Uterus (tissue), 4 donors: ENCODE data around the gene RNF115. TPM values are rescaled to one million over a fixed set of nuclear protein-coding genes. Genes with fewer than 3 reads are reported as not detected.

Experiments used
- DNase-seq, 2 donors: peaks; one replicate each; pipeline ENCODE4 v3.0.0-alpha.2; 2019 to 2020
- H3K27ac ChIP-seq, 2 donors: fragments of 200-600 bp; sonication (generic); 1 replicate in 1 of 2; 2 replicates in 1 of 2; pipeline ENCODE4 v1.5.1; 2016 to 2018
- H3K27me3 ChIP-seq, 2 donors: fragments of 200-600 bp; sonication (generic); one replicate each; pipeline ENCODE4 v1.5.1; 2018 to 2019; ENCODE audit warnings: control low read depth in 1 of 2
- H3K36me3 ChIP-seq, 2 donors: fragments of 200-600 bp; sonication (generic); one replicate each; pipeline ENCODE4 v1.5.1; 2019; ENCODE audit warnings: control low read depth in 1 of 2
- H3K4me1 ChIP-seq, 2 donors: fragments of 200-600 bp; sonication (generic); one replicate each; pipeline ENCODE4 v1.5.1; 2018 to 2019; ENCODE audit warnings: control low read depth in 1 of 2
- H3K4me3 ChIP-seq, 2 donors: fragments of 200-600 bp; sonication (generic); 1 replicate in 1 of 2; 2 replicates in 1 of 2; pipeline ENCODE4 v1.5.1; 2018 to 2019; ENCODE audit warnings: mild to moderate bottlenecking in 1 of 2
- H3K9me3 ChIP-seq, 2 donors: fragments of 200-600 bp; sonication (generic); one replicate each; pipeline ENCODE4 v1.5.1; 2019; ENCODE audit warnings: control low read depth in 1 of 2
- POLR2A ChIP-seq, 2 donors: fragments of 450-650 bp; IDR thresholded peaks; one replicate each; pipeline ENCODE4 v1.6.1; 2016; ENCODE audit warnings: antibody characterized with exemption in 2 of 2, mild to moderate bottlenecking in 1 of 2, moderate library complexity in 1 of 2
- intact Hi-C: fragments of 100-400 bp; cut with DNase I; formaldehyde crosslinking; loops from one replicate; pipeline ENCODE4 v1.15.1; 2023; ENCODE audit warnings: low total_unique reads
- microRNA-seq: library from miRNA; unstranded; fragments of <30 nt; microRNA quantifications from one replicate; pipeline ENCODE4, GENCODE V29; 2016; ENCODE audit warnings: borderline microRNAs expressed, borderline replicate concordance
- small RNA-seq: library from RNA; depleted of rRNA; stranded (forward); fragments of <200 nt; gene quantifications from one replicate; pipeline ENCODE3, GENCODE V24; 2016
- total RNA-seq, 4 donors: library from RNA; depleted of rRNA in 3 of 4; stranded (reverse); fragments of >200 nt in 3 of 4; gene quantifications; one replicate each; pipeline versions ENCODE4 v1.1.0 to v1.2.4, GENCODE V29; 2014 to 2023
- TF ChIP-seq, protein P1 (sequence below), 4 experiments: fragments of 200-600 bp in 2 of 4; fragments of 450-650 bp in 2 of 4; sonication (generic) in 2 of 4; IDR thresholded peaks; one replicate each; pipeline ENCODE4 v1.5.1; 2016 to 2019; ENCODE audit warnings: antibody characterized with exemption in 4 of 4, mild to moderate bottlenecking in 2 of 4, moderate library complexity in 1 of 4
- donor health status: DM: yes; HTN: yes; CAD: no.

The RNF115 gene
- total RNA-seq, 4 donors from 2014 or later = 18.8 to 33.4 (median 27.8) TPM

DNA sequence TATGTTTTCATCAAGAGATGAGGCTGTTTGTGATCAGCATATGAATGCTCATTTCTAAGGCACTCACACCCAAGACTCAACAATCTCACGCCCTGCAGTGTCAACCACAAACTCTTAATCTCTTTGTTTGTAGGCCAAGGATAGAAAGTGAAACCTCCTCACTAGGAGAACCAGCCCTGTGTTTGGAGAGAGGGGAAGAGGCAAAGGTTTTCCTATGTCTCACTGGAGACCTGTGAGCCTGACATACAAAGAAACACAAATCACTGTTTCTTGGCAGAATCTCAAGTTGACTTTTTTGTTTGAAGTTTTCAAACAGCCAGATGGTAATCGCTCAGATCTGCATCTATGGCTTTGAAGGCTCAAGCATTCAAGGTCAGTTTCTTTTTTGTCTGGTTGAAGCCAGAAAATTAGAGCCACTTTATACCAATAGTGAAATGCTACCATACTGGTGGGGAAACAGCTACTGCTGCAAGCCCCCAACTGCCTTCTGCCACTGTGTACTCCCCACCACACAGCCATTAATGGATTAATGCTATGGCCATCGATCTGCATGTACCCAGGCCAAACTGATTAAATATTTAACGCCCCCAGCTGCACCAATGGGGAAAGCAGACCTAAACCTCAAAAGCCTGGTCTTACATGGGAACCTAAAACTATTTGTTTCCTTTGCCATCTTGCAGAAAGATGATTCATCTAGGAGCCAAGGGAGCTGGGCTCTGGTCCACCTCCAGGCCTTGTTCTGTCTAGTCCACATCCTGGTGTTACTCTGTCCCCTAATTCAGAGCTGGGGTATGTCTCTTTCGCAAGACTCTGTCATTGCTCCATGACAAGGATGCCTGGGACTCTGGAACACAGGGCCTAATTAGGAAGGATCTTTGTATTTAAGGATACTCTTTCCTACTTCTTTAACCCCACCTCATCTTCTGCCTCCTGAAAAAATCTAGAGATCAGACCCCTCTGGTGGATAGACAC is 133.0 kb downstream of the RNF115 start:
- Histone ChIP-seq H3K27me3 (no peaks in the 10 kb centered on the region), H3K4me1 (no peaks in the 10 kb centered on the region), H3K4me3 (no peak overlapping the region), H3K36me3 (no peaks in the 10 kb centered on the region), H3K27ac (no peak overlapping the region), H3K9me3 (no peaks in the 10 kb centered on the region)
- intact Hi-C loops = no loop called here
- DNase-seq = no peak
- TF ChIP-seq, protein P1, sequence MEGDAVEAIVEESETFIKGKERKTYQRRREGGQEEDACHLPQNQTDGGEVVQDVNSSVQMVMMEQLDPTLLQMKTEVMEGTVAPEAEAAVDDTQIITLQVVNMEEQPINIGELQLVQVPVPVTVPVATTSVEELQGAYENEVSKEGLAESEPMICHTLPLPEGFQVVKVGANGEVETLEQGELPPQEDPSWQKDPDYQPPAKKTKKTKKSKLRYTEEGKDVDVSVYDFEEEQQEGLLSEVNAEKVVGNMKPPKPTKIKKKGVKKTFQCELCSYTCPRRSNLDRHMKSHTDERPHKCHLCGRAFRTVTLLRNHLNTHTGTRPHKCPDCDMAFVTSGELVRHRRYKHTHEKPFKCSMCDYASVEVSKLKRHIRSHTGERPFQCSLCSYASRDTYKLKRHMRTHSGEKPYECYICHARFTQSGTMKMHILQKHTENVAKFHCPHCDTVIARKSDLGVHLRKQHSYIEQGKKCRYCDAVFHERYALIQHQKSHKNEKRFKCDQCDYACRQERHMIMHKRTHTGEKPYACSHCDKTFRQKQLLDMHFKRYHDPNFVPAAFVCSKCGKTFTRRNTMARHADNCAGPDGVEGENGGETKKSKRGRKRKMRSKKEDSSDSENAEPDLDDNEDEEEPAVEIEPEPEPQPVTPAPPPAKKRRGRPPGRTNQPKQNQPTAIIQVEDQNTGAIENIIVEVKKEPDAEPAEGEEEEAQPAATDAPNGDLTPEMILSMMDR (IDR thresholded peaks at IDR 0.05) = no peak
- no peak for TF ChIP-seq POLR2A (IDR thresholded peaks at IDR 0.05)

DNA sequence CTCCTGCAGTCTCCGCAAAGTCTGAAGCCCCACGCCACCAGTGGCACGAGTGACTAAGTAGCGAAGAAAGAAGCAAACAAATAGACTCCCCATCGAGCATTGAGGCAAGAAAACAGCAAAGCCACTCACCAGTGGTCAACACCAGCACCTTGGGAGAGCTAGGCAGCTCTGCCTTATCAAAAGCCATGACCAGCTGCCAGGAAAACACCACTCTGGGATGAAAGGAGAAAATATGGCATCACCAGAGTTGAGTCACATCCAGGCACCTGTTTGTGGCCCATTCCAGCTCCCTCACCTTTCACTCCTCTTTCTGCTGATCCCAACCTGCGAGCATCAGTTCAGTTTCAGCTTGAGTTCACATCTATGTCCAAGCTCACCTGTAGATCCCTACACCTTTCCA is 134.0 kb downstream of the RNF115 start:
- no peaks in the 10 kb centered on the region for H3K9me3 ChIP-seq
- no peak for DNase-seq
- intact Hi-C loops = no loop called here
- no peaks in the 10 kb centered on the region for H3K27me3 ChIP-seq
- H3K27ac ChIP-seq = no peak overlapping the region
- H3K4me1 ChIP-seq = no peaks in the 10 kb centered on the region
- H3K4me3 ChIP-seq = no peak overlapping the region
- H3K36me3 ChIP-seq = no peaks in the 10 kb centered on the region
- no peak for TF ChIP-seq POLR2A (IDR thresholded peaks at IDR 0.05)
- TF ChIP-seq, protein P1 (IDR thresholded peaks at IDR 0.05) = no peak

DNA sequence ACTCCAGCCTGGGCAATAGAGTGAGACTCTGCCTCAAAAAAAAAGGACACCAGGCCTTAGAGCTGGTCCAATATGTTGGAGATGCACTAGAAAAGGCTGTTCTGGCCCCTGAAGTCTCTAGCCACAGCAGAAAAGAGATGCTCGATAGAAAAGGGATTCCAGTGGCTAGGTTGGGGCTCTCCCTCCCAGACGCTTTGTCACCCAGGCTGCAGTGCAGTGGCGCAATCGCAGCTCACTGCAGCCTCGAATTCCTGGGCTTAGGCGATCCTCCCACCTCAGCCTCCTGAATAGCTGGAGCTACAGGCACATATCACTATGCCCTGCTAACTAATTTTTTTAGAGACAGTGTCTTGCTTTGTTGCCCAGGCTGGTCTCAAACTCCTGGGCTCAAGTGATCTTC is 135.0 kb downstream of the RNF115 start:
- no peaks in the 10 kb centered on the region for H3K36me3 ChIP-seq
- no peak overlapping the region for H3K4me3 ChIP-seq
- H3K4me1 ChIP-seq = no peaks in the 10 kb centered on the region
- H3K27me3 ChIP-seq = no peaks in the 10 kb centered on the region
- no peak overlapping the region for H3K27ac ChIP-seq
- TF ChIP-seq, protein P1 (IDR thresholded peaks at IDR 0.05) = no peak
- TF ChIP-seq POLR2A (IDR thresholded peaks at IDR 0.05) = no peak
- DNase-seq = no peak
- intact Hi-C loops = no loop called here
- no peaks in the 10 kb centered on the region for H3K9me3 ChIP-seq

Small RNAs within 50 kb of the gene (microRNA-seq; reads per million reads assigned to microRNA genes)
- not detected for gene MIR6736

Small RNAs within 50 kb of the gene (small RNA-seq; reads per million reads assigned to genes)
- not detected for gene MIR6736

Other genes with a start within 250 kb of the RNF115 start
- 10 to 100 TPM; 19.0 to 71.8 (median 31.9) TPM for gene GPR89A, start 216.1 kb downstream of the RNF115 start, total RNA-seq
- gene PDZK1, start 116.7 kb downstream of the RNF115 start, total RNA-seq = under 1 TPM in 1 of 4 donors, not detected in 3; 0.35 TPM
- gene CD160, start 104.6 kb downstream of the RNF115 start, total RNA-seq = under 1 TPM in 1 of 4 donors, not detected in 3; 0.55 TPM
- gene POLR3C, start 105 bp upstream of the RNF115 start, total RNA-seq = 10 to 100 TPM; 36.0 to 49.2 (median 42.2) TPM
- 1 to 10 TPM in 3 of 4 donors, not detected in 1; 2.5 to 5.6 (median 4.7) TPM for gene NUDT17, start 21.5 kb upstream of the RNF115 start, total RNA-seq
- gene PIAS3, start 35.0 kb upstream of the RNF115 start, total RNA-seq = 10 to 100 TPM; 10.2 to 88.6 (median 24.5) TPM
- gene ANKRD35, start 61.8 kb upstream of the RNF115 start, total RNA-seq = 1 to 10 TPM in 3 of 4 donors, under 1 TPM in 1; 0.77 to 8.8 (median 5.4) TPM
- gene ITGA10, start 86.0 kb upstream of the RNF115 start, total RNA-seq = 10 to 100 TPM in 1 of 4 donors, 1 to 10 TPM in 3; 2.7 to 19.9 (median 4.0) TPM
- gene PEX11B, start 94.6 kb upstream of the RNF115 start, total RNA-seq = 10 to 100 TPM; 26.1 to 46.3 (median 36.0) TPM
- 100 to 1,000 TPM; 118 to 226 (median 146) TPM for gene RBM8A, start 103.4 kb upstream of the RNF115 start, total RNA-seq
- 10 to 100 TPM; 12.3 to 69.0 (median 32.2) TPM for gene LIX1L, start 133.9 kb upstream of the RNF115 start, total RNA-seq
- gene ANKRD34A, start 140.5 kb upstream of the RNF115 start, total RNA-seq = 1 to 10 TPM in 1 of 4 donors, under 1 TPM in 3; 0.26 to 5.0 (median 0.61) TPM
- gene POLR3GL, start 140.6 kb upstream of the RNF115 start, total RNA-seq = 10 to 100 TPM in 2 of 4 donors, 1 to 10 TPM in 2; 3.3 to 28.1 (median 8.6) TPM
- 1,000 to 10,000 TPM in 3 of 4 donors, 100 to 1,000 TPM in 1; 731 to 1,940 (median 1,478) TPM for gene TXNIP, start 172.5 kb upstream of the RNF115 start, total RNA-seq
- not detected for gene HJV, start 197.6 kb upstream of the RNF115 start, total RNA-seq